Fibroblast of skin of scalp (primary cell): Measurements from ENCODE around the gene CASP8.

Source experiments
- DNase-seq: peaks from one replicate; pipeline ENCODE4 v3.0.0-alpha.2; 2013

The CASP8 gene

DNA sequence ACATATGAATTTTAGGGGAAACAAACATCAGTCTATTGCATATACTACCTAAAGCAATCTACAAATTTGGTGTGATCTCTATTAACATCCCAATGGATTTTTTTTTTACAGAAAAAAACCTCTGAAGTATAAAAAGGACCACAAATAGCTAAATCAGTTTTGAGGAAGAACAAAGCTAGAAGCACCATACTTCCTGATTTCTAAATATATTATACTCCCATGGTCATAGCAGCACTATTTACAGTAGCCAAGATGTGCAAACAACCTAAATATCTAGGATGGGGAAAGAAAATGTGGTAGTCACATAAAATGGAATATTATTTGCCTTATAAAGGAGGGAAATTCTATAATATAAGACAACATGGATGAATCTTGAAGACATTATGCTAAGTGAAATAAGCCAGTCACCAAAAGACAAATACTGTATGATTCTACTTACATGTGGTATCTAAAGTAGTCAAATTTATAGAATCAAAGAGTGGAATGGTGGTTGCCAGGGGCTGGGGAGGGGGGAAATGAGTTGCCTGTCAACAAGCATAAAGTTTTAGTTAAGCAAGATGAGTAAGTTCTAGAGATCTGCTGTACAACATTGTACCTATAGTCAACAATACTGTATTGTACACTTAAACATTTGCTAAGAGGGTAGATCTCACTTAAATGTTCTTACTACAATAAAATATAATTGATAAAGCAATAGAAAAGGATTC lies 17.6 kb upstream of the CASP8 start:
- DNase-seq, result no peak

- no peak for DNase-seq
These were observed 15.5 kb upstream of the CASP8 start for GRCh38 chr2:201244829-201245228.

GRCh38 chr2:201246280-201246679 lies 14.1 kb upstream of the CASP8 start:
- DNase-seq, result no peak

DNA sequence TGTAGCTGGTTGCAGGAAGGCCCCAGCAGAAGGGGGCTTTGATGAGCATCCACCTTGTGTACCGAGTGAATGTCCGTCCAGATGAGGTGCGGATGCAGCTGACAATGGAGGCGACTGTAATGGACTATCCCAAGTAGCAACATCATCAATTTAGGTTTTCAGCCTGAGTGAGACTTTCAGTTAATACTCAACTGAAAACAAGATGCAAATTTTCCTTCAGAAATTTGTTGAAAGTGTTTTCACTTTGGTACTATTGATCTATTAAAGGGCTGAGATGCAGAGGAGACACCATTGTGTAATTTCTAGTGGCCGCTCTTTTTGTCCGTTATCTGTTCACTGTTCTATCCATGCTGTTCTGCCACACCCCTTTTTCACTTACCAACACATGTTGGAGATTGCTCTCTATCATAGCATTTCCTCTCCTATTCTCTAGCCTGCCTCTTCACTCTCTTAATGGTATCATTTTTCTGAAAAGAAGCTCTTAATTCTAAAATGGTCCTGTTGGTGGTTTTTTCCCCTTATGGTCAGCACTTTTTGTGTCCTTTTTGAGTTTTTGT lies 12.0 kb upstream of the CASP8 start:
- no peak for DNase-seq

DNA sequence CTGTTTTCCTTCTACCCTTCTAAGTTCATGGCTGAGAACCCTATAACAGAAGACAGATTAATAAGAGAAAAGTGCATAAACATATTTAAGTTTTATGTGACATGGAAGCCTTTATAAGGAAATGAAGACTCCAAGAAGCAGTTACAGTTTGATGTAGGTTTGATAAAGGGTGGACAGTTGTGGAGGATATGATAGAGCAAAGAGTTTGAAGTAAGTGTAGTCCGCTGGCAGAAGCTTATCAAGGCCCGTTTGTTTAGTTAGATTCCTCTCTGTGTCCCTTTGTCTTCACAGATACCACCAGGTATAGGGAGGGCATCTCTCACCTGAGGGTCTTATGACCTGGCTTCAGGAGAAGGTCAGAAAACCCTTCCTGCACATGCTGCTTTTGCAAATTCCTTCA lies 10.4 kb upstream of the CASP8 start:
- DNase-seq, result no peak

DNA sequence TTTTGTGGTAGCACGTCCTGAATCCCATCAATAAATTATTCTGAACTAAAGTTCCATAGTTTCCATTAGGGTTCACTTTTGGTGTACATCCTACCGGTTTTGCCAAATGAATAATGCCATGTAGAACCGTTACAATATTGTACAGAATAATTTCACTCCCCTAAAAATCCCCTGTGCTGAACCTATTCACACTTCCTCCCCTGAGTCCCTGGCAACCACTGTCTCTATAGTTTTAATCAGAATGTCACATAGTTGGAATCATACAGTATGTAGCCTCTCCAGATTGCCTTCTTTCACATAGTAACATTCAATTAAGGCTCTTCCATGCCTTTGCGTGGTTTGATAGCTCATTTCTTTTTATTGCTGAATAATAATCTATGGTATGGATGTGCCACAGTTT lies 9.6 kb upstream of the CASP8 start:
- no peak for DNase-seq

DNA sequence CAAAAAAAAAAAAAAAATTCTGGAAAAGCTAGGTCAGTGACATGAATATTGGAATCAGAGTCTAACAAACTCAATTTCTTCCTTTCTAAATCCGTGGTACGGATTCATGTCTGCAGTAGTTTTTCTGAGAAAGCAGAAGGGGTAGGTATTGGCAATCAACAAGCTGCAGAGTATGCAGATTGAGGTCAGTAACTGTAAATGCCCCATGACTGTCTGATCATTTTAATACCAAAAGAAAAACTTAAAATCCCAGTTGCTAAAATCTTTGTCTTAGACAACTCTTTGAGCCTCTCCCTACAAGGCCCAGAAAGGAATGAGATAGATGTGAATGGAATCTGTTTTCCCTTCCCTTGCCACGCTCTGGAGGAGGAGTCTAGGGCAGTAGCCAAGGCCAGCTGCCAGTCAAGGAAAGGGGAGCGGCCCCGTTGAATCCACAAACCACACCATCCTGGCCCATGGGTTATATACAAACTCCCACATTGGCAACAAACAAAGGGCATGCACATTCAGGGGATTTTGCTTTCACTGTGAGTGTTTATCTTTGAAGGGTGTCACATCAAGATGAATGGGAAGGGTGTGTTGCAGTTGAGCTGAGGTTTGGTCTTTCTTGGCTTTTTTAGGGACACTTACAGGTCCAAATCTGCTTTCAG lies 6.1 kb upstream of the CASP8 start:
- DNase-seq, result peak; percentile 71

- DNase-seq, result peak; percentile 47
These were observed 4.8 kb upstream of the CASP8 start for GRCh38 chr2:201255408-201256033.

DNA sequence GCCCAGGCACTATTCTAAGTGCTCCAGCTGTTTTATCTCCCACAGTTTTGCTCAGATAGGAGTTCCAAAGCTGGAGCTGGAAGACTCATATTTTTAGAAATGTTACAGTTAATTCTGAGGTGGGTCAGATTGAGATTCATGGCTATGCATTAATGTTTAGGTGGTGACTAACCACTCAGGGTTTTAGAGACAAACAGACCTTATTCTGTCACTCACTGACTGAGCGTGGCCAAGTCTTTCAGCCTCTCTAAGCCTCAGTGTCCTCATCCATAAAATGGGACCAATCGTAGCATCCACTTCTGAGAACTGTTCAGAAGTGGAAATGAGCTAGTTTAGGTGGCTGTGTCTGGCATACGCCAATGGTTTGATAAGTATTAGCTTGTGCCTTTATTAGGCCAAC lies 4.3 kb upstream of the CASP8 start:
- peak; percentile 42 for DNase-seq

DNA sequence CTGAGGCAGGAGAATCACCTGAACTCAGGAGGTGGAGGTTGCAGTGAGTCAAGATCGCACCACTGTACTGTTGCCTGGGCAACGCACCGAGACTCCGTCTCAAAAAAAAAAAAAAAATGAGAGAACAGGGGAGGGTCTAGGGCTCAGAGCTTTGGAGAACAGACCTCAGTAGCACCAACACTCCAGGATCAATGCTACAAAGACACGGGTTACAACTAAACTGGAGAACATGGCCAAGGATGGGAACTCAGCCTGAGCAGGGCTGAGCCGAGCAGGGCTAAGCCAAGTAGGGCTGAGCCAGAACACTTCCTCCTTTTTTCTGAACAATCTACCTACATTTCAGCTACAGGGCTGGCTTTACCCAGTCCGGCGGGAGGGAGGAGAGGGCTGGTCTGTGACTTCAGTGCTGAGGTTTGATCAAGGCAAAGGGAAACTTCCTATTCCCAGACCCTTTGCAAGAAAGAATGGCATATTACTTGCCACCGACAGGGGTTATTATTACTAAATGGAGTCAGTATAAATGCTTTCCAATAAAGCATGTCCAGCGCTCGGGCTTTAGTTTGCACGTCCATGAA lies 2.9 kb upstream of the CASP8 start:
- DNase-seq, result no peak

DNA sequence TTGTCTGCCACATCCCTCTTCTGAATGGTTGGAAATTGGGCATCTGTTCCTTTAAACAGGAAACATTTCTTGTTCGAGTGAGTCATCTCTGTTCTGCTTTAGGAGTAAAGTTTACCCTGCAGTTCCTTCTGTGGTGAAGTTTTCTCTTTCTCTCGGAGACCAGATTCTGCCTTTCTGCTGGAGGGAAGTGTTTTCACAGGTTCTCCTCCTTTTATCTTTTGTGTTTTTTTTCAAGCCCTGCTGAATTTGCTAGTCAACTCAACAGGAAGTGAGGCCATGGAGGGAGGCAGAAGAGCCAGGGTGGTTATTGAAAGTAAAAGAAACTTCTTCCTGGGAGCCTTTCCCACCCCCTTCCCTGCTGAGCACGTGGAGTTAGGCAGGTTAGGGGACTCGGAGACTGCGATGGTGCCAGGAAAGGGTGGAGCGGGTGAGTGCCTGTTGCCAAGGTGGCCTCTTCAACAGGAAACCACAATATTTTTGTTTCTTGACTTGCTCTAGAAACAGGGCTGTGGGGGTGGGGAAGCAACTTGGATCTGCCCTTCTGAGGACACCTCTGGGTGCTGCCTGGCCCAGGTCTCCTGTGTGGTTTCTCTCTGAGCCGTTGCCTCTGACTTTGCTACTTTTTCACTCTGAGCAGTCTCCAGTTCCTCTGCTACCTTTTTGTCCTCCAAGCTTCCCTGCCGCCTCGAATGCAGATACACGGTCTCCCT lies 2.2 kb upstream of the CASP8 start:
- peak; percentile 70 for DNase-seq

GRCh38 chr2:201258666-201259615 lies 1.4 kb upstream of the CASP8 start:
- DNase-seq, result no peak

GRCh38 chr2:201261471-201261870 lies 1.1 kb downstream of the CASP8 start:
- DNase-seq, result no peak

DNA sequence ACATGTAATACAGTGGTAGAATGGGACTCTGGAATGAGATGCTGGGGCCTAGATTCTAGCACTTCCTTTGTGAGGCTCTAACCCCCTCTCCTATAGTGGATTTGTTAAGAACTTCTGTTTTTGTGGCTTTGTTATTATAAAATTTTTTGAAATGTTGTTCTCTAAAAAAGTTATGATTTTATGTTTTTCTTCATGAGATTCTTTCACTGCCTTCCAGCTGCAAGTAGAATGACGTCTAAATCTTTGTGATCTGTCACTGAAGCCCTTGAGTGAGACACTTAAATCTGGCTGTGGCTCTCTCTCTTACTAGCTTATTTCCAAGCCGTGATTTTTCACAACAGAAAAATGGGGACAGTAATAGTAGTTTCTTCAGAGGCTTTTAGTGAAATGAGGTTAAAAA lies 1.6 kb downstream of the CASP8 start:
- DNase-seq, result peak; percentile 13

GRCh38 chr2:201262718-201263117 lies 2.4 kb downstream of the CASP8 start:
- DNase-seq, result no peak

- DNase-seq, result no peak
These were observed 3.4 kb downstream of the CASP8 start for GRCh38 chr2:201263779-201264178.

- peak; percentile 22 for DNase-seq
These were observed 4.3 kb downstream of the CASP8 start for GRCh38 chr2:201264472-201265173.

DNA sequence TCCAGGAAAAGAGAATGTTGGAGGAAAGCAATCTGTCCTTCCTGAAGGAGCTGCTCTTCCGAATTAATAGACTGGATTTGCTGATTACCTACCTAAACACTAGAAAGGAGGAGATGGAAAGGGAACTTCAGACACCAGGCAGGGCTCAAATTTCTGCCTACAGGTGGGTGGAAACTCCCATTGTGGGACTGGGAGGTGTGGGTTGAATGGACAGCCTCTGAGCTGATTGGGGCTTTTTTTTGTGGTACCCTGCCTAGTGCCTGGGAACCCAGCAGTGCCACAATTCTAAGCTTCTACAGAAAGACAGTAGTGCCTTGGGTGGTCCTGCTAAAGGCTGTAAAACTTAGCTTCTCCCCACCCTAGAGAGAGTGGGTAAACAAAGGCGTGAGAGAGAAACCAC lies 6.3 kb downstream of the CASP8 start:
- DNase-seq, result no peak

DNA sequence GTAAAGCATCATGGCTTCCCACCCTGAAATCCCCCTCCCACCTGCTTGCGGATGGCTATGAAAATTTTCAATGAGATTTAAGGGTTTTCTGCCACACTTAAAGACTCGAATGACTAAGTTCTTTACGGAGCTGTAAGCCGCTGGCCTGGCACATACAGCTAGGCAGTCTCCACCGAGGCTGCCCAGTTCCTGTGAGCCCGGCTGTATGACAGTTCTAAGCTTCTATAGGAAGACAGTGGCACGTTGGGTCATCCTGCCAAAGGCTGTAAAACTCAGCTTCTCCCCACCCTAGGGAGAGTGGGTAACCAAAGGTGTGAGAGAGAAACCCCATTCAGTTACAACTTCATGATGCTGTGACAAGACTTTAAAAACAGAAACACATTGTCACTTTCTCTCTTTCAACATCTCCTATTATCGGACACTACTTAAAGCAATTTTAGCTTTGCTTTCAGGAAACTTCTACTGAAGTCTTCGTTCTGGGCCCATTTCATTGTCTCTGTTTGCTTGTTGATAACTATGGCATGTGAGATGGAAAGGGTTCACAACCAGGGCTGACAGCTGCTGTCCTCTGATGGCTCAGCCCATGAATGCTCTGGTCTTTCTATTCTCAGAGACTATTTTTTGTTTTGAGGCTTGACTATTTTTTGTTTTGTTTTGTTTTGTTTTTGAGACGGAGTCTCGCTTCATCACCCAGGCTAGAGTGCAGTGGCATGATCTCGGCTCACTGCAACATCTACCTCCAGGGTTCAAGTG lies 7.1 kb downstream of the CASP8 start:
- DNase-seq, result no peak

GRCh38 chr2:201269764-201270163 lies 9.4 kb downstream of the CASP8 start:
- no peak for DNase-seq
